ENCODE data around the gene KERA.

DNA sequence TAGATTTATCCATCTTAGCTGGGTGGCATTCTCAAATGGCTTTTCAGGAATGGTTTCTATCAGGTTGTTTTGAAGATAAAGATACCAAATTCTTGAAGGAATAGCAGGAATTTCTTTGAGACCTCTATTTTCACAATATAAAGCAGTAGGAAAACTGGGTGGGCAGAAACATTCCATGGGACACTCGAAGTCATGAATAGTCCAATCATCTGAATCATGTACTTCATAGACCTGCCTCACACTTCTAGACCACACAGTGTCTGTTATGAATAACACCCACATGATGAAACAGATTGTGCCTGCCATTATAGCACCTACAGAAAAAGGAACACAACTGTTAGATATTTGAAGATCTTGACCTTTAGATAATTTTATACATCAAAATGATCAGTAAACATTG is 1.8 kb downstream of the KERA start:
- no peak for TF ChIP-seq POLR2AphosphoS5 (IDR thresholded peaks at IDR 0.05)
- TF ChIP-seq POLR2A (IDR thresholded peaks at IDR 0.05): no peak
- TF ChIP-seq, protein P1, sequence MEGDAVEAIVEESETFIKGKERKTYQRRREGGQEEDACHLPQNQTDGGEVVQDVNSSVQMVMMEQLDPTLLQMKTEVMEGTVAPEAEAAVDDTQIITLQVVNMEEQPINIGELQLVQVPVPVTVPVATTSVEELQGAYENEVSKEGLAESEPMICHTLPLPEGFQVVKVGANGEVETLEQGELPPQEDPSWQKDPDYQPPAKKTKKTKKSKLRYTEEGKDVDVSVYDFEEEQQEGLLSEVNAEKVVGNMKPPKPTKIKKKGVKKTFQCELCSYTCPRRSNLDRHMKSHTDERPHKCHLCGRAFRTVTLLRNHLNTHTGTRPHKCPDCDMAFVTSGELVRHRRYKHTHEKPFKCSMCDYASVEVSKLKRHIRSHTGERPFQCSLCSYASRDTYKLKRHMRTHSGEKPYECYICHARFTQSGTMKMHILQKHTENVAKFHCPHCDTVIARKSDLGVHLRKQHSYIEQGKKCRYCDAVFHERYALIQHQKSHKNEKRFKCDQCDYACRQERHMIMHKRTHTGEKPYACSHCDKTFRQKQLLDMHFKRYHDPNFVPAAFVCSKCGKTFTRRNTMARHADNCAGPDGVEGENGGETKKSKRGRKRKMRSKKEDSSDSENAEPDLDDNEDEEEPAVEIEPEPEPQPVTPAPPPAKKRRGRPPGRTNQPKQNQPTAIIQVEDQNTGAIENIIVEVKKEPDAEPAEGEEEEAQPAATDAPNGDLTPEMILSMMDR (IDR thresholded peaks at IDR 0.05): no peak
